Endothelial cell of umbilical vein (primary cell): ENCODE results near the gene RAD51B. TPM values are rescaled to one million over a fixed set of nuclear protein-coding genes. Genes with fewer than 3 reads are reported as not detected.

Source experiments
- BruUV-seq: library from RNA; stranded (reverse); fragments of 400-500 nt; replicated peaks from 2 replicates; lab custom pipeline; 2021; lab: Mats Ljungman, UMichigan
- CTCF ChIA-PET: fragments of 300-600, 350-600 bp; sonication (Branson Sonifier 250); formaldehyde crosslinking; loops from one replicate; lab custom pipeline; 2021; ENCODE audit warnings: antibody characterized with exemption, inconsistent platforms; lab: Charles Lee
- POLR2A ChIA-PET: fragments of 300-600, 350-600 bp; sonication (Branson Sonifier 250); formaldehyde crosslinking; loops from one replicate; lab custom pipeline; 2021; ENCODE audit warnings: antibody characterized with exemption, inconsistent platforms; lab: Charles Lee
- DNase-seq: peaks from one replicate; pipeline ENCODE4 v3.0.0-alpha.2; 2011; ENCODE audit warnings: low read depth, low spot score
- FAIRE-seq: peaks from 2 replicates; lab custom pipeline; 2011; peaks lifted over from hg19 to GRCh38; lab: Jason Lieb, UNC
- H2AFZ ChIP-seq: 2 replicates; pipeline ENCODE4 v1.6.0; 2012; ENCODE audit warnings: low read depth, low read length, control low read depth, inconsistent platforms
- H3K27ac ChIP-seq: 2 replicates; pipeline ENCODE4 v1.5.1; 2011; ENCODE audit warnings: low read depth, mild to moderate bottlenecking, control low read depth, low read length, moderate library complexity; ENCODE audit not compliant: insufficient read depth
- H3K27me3 ChIP-seq, 2 experiments: 2 replicates each; pipeline versions ENCODE4 v1.6.0 to v1.6.1; 2011; ENCODE audit warnings: low read length in 2 of 2, mixed read lengths in 1 of 2; ENCODE audit not compliant: control insufficient read depth in 2 of 2, insufficient read depth in 2 of 2
- H3K36me3 ChIP-seq, 2 experiments: 2 replicates in 1 of 2; 3 replicates in 1 of 2; pipeline ENCODE4 v1.5.1; 2011; ENCODE audit warnings: low read length in 2 of 2, mild to moderate bottlenecking in 1 of 2, moderate library complexity in 1 of 2; ENCODE audit not compliant: control insufficient read depth in 2 of 2, insufficient read depth in 2 of 2; ENCODE audit errors: extremely low read depth in 1 of 2
- H3K4me1 ChIP-seq: 3 replicates; pipeline ENCODE4 v1.5.1; 2011; ENCODE audit warnings: mild to moderate bottlenecking, low read length; ENCODE audit not compliant: control insufficient read depth, insufficient read depth; ENCODE audit errors: extremely low read depth
- H3K4me2 ChIP-seq: 2 replicates; pipeline ENCODE4 v1.6.1; 2011; ENCODE audit warnings: low read length, control low read depth, mixed read lengths; ENCODE audit not compliant: insufficient read depth
- H3K4me3 ChIP-seq, 3 experiments: fragments of 200-600 bp in 1 of 3; sonication (generic), shearing (Covaris generic) in 1 of 3; replicated peaks in 1 of 3; 2 replicates each; pipeline ENCODE4 v1.5.1; 2011 to 2016; ENCODE audit warnings: control low read depth in 3 of 3, low read length in 3 of 3, mild to moderate bottlenecking in 2 of 3, inconsistent platforms in 1 of 3, low read depth in 1 of 3, moderate library complexity in 1 of 3; ENCODE audit not compliant: insufficient read depth in 1 of 3
- H3K79me2 ChIP-seq: 2 replicates; pipeline ENCODE4 v1.6.0; 2012; ENCODE audit warnings: low read length, inconsistent platforms; ENCODE audit not compliant: control insufficient read depth, insufficient read depth
- H3K9ac ChIP-seq: replicated peaks from 2 replicates; pipeline ENCODE3; 2011; ENCODE audit warnings: low read length, control low read depth; ENCODE audit not compliant: insufficient read depth; ENCODE audit errors: extremely low read depth
- H3K9me1 ChIP-seq: replicated peaks from 3 replicates; pipeline ENCODE4 v1.6.0; 2011; ENCODE audit warnings: mild to moderate bottlenecking, low read length; ENCODE audit not compliant: control insufficient read depth, insufficient read depth; ENCODE audit errors: extremely low read depth
- H3K9me3 ChIP-seq: replicated peaks from 2 replicates; pipeline ENCODE4 v1.5.1; 2012; ENCODE audit warnings: low read length, inconsistent platforms; ENCODE audit not compliant: control insufficient read depth, insufficient read depth
- H4K20me1 ChIP-seq: replicated peaks from 2 replicates; pipeline ENCODE3; 2011; ENCODE audit warnings: mild to moderate bottlenecking, low read length; ENCODE audit not compliant: control insufficient read depth, insufficient read depth; ENCODE audit errors: extremely low read depth
- GATA2 ChIP-seq: IDR thresholded peaks from 2 replicates; pipeline ENCODE4 v1.7.0; 2011; ENCODE audit warnings: low read depth, mild to moderate bottlenecking, moderate library complexity, mixed read lengths, low read length; ENCODE audit not compliant: insufficient read length, insufficient read depth
- JUN ChIP-seq: IDR thresholded peaks from 2 replicates; pipeline ENCODE4 v1.6.1; 2011; ENCODE audit warnings: borderline replicate concordance, low read depth; ENCODE audit not compliant: insufficient read length, insufficient read depth
- MYC ChIP-seq: IDR thresholded peaks from one replicate; pipeline ENCODE4 v1.6.1; 2011; ENCODE audit warnings: mild to moderate bottlenecking, low read depth, low read length
- POLR2A ChIP-seq: IDR thresholded peaks from 2 replicates; pipeline ENCODE4 v1.6.1; 2012; ENCODE audit warnings: low read depth, mild to moderate bottlenecking, control low read depth, low read length
- POLR2AphosphoS5 ChIP-seq: IDR thresholded peaks from 2 replicates; pipeline ENCODE4 v1.6.1; 2012; ENCODE audit warnings: low read depth, mild to moderate bottlenecking, control low read depth, low read length, moderate library complexity; ENCODE audit not compliant: insufficient read depth
- dilution Hi-C: fragments of 300-500 bp; cut with MboI; formaldehyde crosslinking; loops from one replicate; pipeline ENCODE4 v1.15.0; 2019; ENCODE audit warnings: low sequenced_read_pairs; ENCODE audit not compliant: extremely low pct_ligation_motif_present
- intact Hi-C: fragments of 100-400 bp; cut with micrococcal nuclease; formaldehyde crosslinking; loops from one replicate; pipeline ENCODE4 v1.10.0; 2022
- polyA plus RNA-seq, 4 experiments: library from polyadenylated mRNA; depleted of rRNA in 3 of 4; stranded (reverse) in 3 of 4; unstranded in 1 of 4; fragments of >200 nt; gene quantifications; 2 replicates each; pipeline versions ENCODE4 v1.2.1 to v1.2.3, GENCODE V29; 2011 to 2012; ENCODE audit warnings: missing spikeins in 1 of 4
- total RNA-seq: library from RNA; stranded (reverse); gene quantifications from 2 replicates; pipeline ENCODE4 v1.2.3, GENCODE V29; 2021
- TF ChIP-seq, protein P1 (sequence below), 2 donors: IDR thresholded peaks; 1 replicate in 1 of 2; 2 replicates in 1 of 2; pipeline ENCODE4 v1.5.1; 2011; ENCODE audit warnings: low read length in 2 of 2, mild to moderate bottlenecking in 2 of 2, moderate library complexity in 2 of 2, control low read depth in 1 of 2, inconsistent platforms in 1 of 2, low read depth in 1 of 2; ENCODE audit not compliant: insufficient read depth in 1 of 2; ENCODE audit errors: extremely low read depth in 1 of 2
- TF ChIP-seq, protein P2 (sequence below): IDR thresholded peaks from 2 replicates; pipeline ENCODE4 v1.6.1; 2011; ENCODE audit not compliant: insufficient read depth, insufficient read length

Gene RAD51B
- total and polyA plus RNA-seq, 2 donors (not counting 3 experiments of a cell fraction or from before 2014, with no cell fraction given): 3.9 to 19.0 TPM

DNA sequence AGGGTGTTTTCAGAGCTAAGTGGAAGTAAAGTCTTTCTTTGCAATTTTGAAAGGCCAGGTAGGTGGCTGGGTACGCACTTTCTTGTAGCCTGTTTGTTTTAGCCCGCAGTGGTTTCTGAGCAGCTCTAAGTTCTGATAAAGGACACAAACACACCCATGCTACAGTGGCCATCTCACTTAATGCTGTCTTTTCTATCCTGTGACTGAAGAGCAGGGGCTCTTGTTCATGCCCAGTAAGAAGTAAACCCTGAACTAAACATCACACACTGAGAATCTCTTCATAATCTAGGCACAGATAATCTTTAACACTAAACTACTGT lies 427.2 kb downstream of the RAD51B start:
- no peaks in the 10 kb centered on the region for H3K79me2 ChIP-seq
- H3K27me3 ChIP-seq: no peaks in the 10 kb centered on the region
- BruUV-seq: no TSS peak
- ChIA-PET CTCF (interaction anchor here (0.8 to 7.9 kb wide), 19 partner anchors 14 to 597 kb away, joined by 3 to 122 read pairs (median 6); partner anchors contain the start of gene ZFP36L1), POLR2A (interaction anchor here (1.6 kb wide), 2 partner anchors 545 to 546 kb away, joined by 4 to 8 read pairs; partner anchors contain the start of gene ZFP36L1)
- no peaks in the 10 kb centered on the region for H3K36me3 ChIP-seq
- no peak overlapping the region for H3K9ac ChIP-seq
- H4K20me1 ChIP-seq: no peaks in the 10 kb centered on the region
- peak; percentile 43 for FAIRE-seq
- intact Hi-C loops (loop anchor here (2.0 to 5.0 kb wide), 3 partner anchors 102 to 409 kb away; no protein-coding TSS in a partner anchor), dilution Hi-C loops (no loop called here)
- TF ChIP-seq, protein P1, sequence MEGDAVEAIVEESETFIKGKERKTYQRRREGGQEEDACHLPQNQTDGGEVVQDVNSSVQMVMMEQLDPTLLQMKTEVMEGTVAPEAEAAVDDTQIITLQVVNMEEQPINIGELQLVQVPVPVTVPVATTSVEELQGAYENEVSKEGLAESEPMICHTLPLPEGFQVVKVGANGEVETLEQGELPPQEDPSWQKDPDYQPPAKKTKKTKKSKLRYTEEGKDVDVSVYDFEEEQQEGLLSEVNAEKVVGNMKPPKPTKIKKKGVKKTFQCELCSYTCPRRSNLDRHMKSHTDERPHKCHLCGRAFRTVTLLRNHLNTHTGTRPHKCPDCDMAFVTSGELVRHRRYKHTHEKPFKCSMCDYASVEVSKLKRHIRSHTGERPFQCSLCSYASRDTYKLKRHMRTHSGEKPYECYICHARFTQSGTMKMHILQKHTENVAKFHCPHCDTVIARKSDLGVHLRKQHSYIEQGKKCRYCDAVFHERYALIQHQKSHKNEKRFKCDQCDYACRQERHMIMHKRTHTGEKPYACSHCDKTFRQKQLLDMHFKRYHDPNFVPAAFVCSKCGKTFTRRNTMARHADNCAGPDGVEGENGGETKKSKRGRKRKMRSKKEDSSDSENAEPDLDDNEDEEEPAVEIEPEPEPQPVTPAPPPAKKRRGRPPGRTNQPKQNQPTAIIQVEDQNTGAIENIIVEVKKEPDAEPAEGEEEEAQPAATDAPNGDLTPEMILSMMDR (IDR thresholded peaks at IDR 0.05; ENCODE audit: extremely low read depth in 1 of 2, insufficient read depth in 1 of 2, low read depth in 1 of 2, low read length in 2 of 2): no peak
- no peak for TF ChIP-seq MYC
- no peak for TF ChIP-seq JUN
- no peak for TF ChIP-seq POLR2A
- no peak for TF ChIP-seq GATA2
- TF ChIP-seq, protein P2, sequence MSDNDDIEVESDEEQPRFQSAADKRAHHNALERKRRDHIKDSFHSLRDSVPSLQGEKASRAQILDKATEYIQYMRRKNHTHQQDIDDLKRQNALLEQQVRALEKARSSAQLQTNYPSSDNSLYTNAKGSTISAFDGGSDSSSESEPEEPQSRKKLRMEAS: no peak
- no peak for TF ChIP-seq POLR2AphosphoS5
- no peaks in the 10 kb centered on the region for H3K9me3 ChIP-seq
- peak overlapping the region; percentile 39 for H3K4me2 ChIP-seq
- H3K4me3 ChIP-seq: no peak overlapping the region
- no peak for DNase-seq
- H3K27ac ChIP-seq: no peak overlapping the region
- peak overlapping the region; percentile 73 for H2AFZ ChIP-seq
- peaks cover 53% of the 10 kb centered on the region for H3K4me1 ChIP-seq
- H3K9me1 ChIP-seq: no peaks in the 10 kb centered on the region
